Gastroesophageal sphincter (tissue), 4 donors: ENCODE measurements around the gene HAUS3. TPM values are rescaled to one million over a fixed set of nuclear protein-coding genes. Genes with fewer than 3 reads are reported as not detected.
A peak's percentile ranks its signal among the peaks of the same experiment; 100 is the strongest.

ENCODE experiments used
- ATAC-seq: fragments of 150-250 bp; one replicate; pipeline ENCODE4 v1.9.1; 2016; ENCODE audit warnings: mild to moderate bottlenecking, moderate library complexity
- H3K27ac ChIP-seq, 4 donors: fragments of 200-600 bp; sonication (generic) in 3 of 4; 1 replicate in 3 of 4; 2 replicates in 1 of 4; pipeline ENCODE4 v1.5.1; 2016 to 2019
- H3K27me3 ChIP-seq: fragments of 200-600 bp; sonication (generic); one replicate; pipeline ENCODE4 v1.5.1; 2019
- H3K36me3 ChIP-seq, 2 donors: fragments of 200-600 bp; sonication (generic); one replicate each; pipeline ENCODE4 v1.5.1; 2019; ENCODE audit warnings: control low read depth in 1 of 2
- H3K4me1 ChIP-seq, 3 donors: fragments of 200-600 bp; sonication (generic); 1 replicate in 2 of 3; 2 replicates in 1 of 3; pipeline ENCODE4 v1.5.1; 2016 to 2019; ENCODE audit warnings: control low read depth in 2 of 3
- H3K4me3 ChIP-seq, 2 donors: fragments of 200-600 bp; sonication (generic); one replicate each; pipeline ENCODE4 v1.5.1; 2019; ENCODE audit warnings: mild to moderate bottlenecking in 1 of 2, moderate library complexity in 1 of 2
- H3K9me3 ChIP-seq, 3 donors: fragments of 200-600 bp; sonication (generic); one replicate each; pipeline ENCODE4 v1.5.1; 2017 to 2019; ENCODE audit warnings: control low read depth in 2 of 3
- EP300 ChIP-seq: sonication (generic); formaldehyde crosslinking; IDR thresholded peaks from one replicate; pipeline ENCODE4 v1.6.1; 2017; ENCODE audit warnings: antibody characterized with exemption, mild to moderate bottlenecking
- POLR2A ChIP-seq, 2 donors: fragments of 450-650 bp; IDR thresholded peaks; one replicate each; pipeline ENCODE4 v1.6.1; 2017; ENCODE audit warnings: antibody characterized with exemption in 2 of 2, mild to moderate bottlenecking in 2 of 2, moderate library complexity in 1 of 2
- POLR2AphosphoS5 ChIP-seq: sonication (generic); formaldehyde crosslinking; IDR thresholded peaks from one replicate; pipeline ENCODE4 v1.6.1; 2017; ENCODE audit warnings: antibody characterized with exemption
- WGBS, 2 donors: methylation state at CpG; one replicate each; pipeline ENCODE4 v1.1.5; 2018; ENCODE audit warnings: low coverage in 1 of 2; 5-methylcytosine and 5-hydroxymethylcytosine counted together
- total RNA-seq, 4 donors: library from RNA; depleted of rRNA; stranded (reverse); fragments of >200 nt; gene quantifications; one replicate each; pipeline ENCODE4 v1.1.0, GENCODE V29; 2016
- TF ChIP-seq, protein P1 (sequence below), 4 experiments: fragments of 200-600 bp in 2 of 4; fragments of 450-650 bp in 2 of 4; sonication (generic) in 1 of 4; IDR thresholded peaks; one replicate each; pipeline ENCODE4 v1.5.1; 2017 to 2019; ENCODE audit warnings: antibody characterized with exemption in 4 of 4, mild to moderate bottlenecking in 2 of 4, moderate library complexity in 2 of 4

Gene HAUS3
- total RNA-seq, 4 donors from 2014 or later = 10.0 to 16.3 (median 12.7) TPM

DNA sequence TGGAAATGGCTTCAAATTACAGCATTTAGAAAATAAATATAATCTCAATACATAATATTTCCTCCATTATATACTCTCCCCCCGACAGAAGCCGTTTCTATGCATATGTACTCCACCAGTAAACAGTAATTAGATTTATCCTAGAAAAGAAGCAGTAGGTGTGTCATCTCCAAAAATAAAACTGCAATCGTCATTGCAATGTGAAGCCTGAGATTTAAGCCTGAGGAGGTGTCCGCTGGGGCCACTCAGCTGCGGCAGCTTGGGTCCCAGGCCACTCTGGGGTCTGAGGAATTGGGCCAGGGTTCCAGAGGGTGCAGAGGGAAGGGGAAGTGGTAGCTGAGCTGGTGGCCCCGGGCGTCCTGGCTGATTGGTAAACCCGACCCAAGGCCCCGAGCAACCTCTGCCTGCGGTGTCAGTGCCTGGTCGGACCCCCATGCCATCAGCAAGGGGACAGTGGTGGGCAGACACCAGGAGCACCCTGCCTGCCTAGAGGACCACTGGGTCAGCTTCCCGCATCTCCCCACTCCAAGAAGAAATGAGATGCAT, 27.8 kb upstream of the HAUS3 start:
- peaks cover 0 to 20% of the 10 kb centered on the region in 2 donors for H3K36me3 ChIP-seq
- TF ChIP-seq EP300 (no peak), POLR2A (IDR thresholded peaks at IDR 0.05) (no peak)
- TF ChIP-seq, protein P1, sequence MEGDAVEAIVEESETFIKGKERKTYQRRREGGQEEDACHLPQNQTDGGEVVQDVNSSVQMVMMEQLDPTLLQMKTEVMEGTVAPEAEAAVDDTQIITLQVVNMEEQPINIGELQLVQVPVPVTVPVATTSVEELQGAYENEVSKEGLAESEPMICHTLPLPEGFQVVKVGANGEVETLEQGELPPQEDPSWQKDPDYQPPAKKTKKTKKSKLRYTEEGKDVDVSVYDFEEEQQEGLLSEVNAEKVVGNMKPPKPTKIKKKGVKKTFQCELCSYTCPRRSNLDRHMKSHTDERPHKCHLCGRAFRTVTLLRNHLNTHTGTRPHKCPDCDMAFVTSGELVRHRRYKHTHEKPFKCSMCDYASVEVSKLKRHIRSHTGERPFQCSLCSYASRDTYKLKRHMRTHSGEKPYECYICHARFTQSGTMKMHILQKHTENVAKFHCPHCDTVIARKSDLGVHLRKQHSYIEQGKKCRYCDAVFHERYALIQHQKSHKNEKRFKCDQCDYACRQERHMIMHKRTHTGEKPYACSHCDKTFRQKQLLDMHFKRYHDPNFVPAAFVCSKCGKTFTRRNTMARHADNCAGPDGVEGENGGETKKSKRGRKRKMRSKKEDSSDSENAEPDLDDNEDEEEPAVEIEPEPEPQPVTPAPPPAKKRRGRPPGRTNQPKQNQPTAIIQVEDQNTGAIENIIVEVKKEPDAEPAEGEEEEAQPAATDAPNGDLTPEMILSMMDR (IDR thresholded peaks at IDR 0.05) = no peak
- peaks cover 4 to 30% (median 10%) of the 10 kb centered on the region in 3 donors for H3K4me1 ChIP-seq
- no peaks in the 10 kb centered on the region for H3K9me3 ChIP-seq
- no peak overlapping the region for H3K27ac ChIP-seq
- no peak for ATAC-seq
- no peak overlapping the region for H3K4me3 ChIP-seq
- no peaks in the 10 kb centered on the region for H3K27me3 ChIP-seq
- WGBS, 2 donors = 69 to 81% methylated on average over 4 to 10 of the region's 12 CpGs

- 72 to 82% methylated on average over 2 of the region's 6 CpGs for WGBS, 2 donors
- no peak for TF ChIP-seq EP300
- no peak for ATAC-seq
- H3K36me3 ChIP-seq = peaks cover 0 to 20% of the 10 kb centered on the region in 2 donors
- H3K27ac ChIP-seq = no peak overlapping the region
- no peaks in the 10 kb centered on the region for H3K27me3 ChIP-seq
- H3K9me3 ChIP-seq = no peaks in the 10 kb centered on the region
- peaks cover 4 to 35% (median 10%) of the 10 kb centered on the region in 3 donors for H3K4me1 ChIP-seq
- H3K4me3 ChIP-seq = no peak overlapping the region
These were observed 27.2 kb upstream of the HAUS3 start for GRCh38 chr4:2269206-2269531.

- TF ChIP-seq, protein P1 (IDR thresholded peaks at IDR 0.05) = no peak
- no peak for TF ChIP-seq POLR2AphosphoS5
- no peak for TF ChIP-seq POLR2A (IDR thresholded peaks at IDR 0.05)
- TF ChIP-seq EP300 = no peak
- Histone ChIP-seq H3K27me3 (no peaks in the 10 kb centered on the region), H3K4me1 (peaks cover 4 to 41% (median 10%) of the 10 kb centered on the region in 3 donors), H3K4me3 (no peak overlapping the region), H3K27ac (no peak overlapping the region), H3K36me3 (peaks cover 0 to 17% of the 10 kb centered on the region in 2 donors), H3K9me3 (no peaks in the 10 kb centered on the region)
- 80% methylated on average over 3 of the region's 22 CpGs; no CpG with 5 or more reads in 1 of the 2 donors for WGBS, 2 donors
- ATAC-seq = no peak
These were observed 26.7 kb upstream of the HAUS3 start for GRCh38 chr4:2268357-2269205.

DNA sequence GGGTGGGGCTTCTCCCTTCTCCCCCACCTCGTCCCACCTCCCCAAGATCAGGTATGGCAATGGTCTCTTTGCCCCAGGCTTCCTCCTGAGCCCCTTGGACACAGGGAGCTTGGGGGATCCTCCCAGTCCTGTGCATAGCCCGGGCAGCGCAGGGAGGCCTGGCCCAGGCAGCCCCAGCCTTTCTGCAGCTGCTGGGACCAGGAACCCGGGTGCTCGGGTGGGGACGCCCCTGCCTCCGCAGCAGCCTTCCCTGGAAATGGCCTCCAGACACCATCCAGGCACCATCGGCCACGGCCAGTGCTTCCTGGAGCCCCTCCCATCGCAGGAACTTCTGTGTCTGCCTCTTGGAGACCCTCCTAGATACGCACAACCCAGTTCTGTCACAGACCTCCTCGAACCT, 25.9 kb upstream of the HAUS3 start:
- no peak for ATAC-seq

GRCh38 chr4:2267320-2267811, 25.4 kb upstream of the HAUS3 start:
- no peak for ATAC-seq
- WGBS, 2 donors = 93% methylated on average over 3 of the region's 18 CpGs; no CpG with 5 or more reads in 1 of the 2 donors
- TF ChIP-seq EP300 = no peak
- no peak for TF ChIP-seq POLR2AphosphoS5
- no peak for TF ChIP-seq POLR2A (IDR thresholded peaks at IDR 0.05)

More for the DNA sequence above, 25.9 kb upstream of the HAUS3 start:
- Histone ChIP-seq H3K36me3 (peaks cover 0 to 15% of the 10 kb centered on the region in 2 donors), H3K4me1 (peaks cover 4 to 49% (median 15%) of the 10 kb centered on the region in 3 donors), H3K27ac (no peak overlapping the region), H3K9me3 (no peaks in the 10 kb centered on the region), H3K27me3 (no peaks in the 10 kb centered on the region), H3K4me3 (no peak overlapping the region)
- no CpG with 5 or more reads among the region's 12 CpGs for WGBS, 2 donors
- no peak for TF ChIP-seq POLR2A (IDR thresholded peaks at IDR 0.05)
- no peak for TF ChIP-seq POLR2AphosphoS5
- TF ChIP-seq EP300 = no peak
- TF ChIP-seq, protein P1 (IDR thresholded peaks at IDR 0.05) = no peak

More at GRCh38 chr4:2267320-2267811, 25.4 kb upstream of the HAUS3 start:
- Histone ChIP-seq H3K4me1 (peaks cover 4 to 53% (median 17%) of the 10 kb centered on the region in 3 donors), H3K4me3 (no peak overlapping the region), H3K36me3 (peaks cover 0 to 15% of the 10 kb centered on the region in 2 donors), H3K9me3 (no peaks in the 10 kb centered on the region), H3K27me3 (no peaks in the 10 kb centered on the region), H3K27ac (peak overlapping the region in 1 of 4 donors; percentile 67)
